Nephron progenitor cell (in vitro differentiated cells): ENCODE results near the gene PCDHA3.

Experiments used
- DNase-seq: peaks from one replicate; pipeline ENCODE4 v3.0.0; 2021
- H3K27ac Mint-ChIP-seq: 2 replicates; pipeline ENCODE4 v1.8.0; 2021; ENCODE audit warnings: mild to moderate bottlenecking, moderate library complexity, mixed read lengths
- H3K27me3 Mint-ChIP-seq: 2 replicates; pipeline ENCODE4 v1.8.0; 2021; ENCODE audit warnings: mild to moderate bottlenecking, low read depth, mixed read lengths; ENCODE audit not compliant: poor library complexity
- H3K36me3 Mint-ChIP-seq: 2 replicates; pipeline ENCODE4 v1.8.0; 2021; ENCODE audit warnings: low read depth, mixed read lengths
- H3K4me1 Mint-ChIP-seq: 2 replicates; pipeline ENCODE4 v1.8.0; 2021; ENCODE audit warnings: mixed read lengths
- H3K4me3 Mint-ChIP-seq: 2 replicates; pipeline ENCODE4 v1.8.0; 2021; ENCODE audit warnings: mild to moderate bottlenecking, moderate library complexity, mixed read lengths
- H3K9me3 Mint-ChIP-seq: 2 replicates; pipeline ENCODE4 v1.8.0; 2021; ENCODE audit warnings: mild to moderate bottlenecking, moderate library complexity, mixed read lengths
- CTCF ChIP-seq: fragments of 200-600 bp; sonication (generic); IDR thresholded peaks from 2 replicates; pipeline ENCODE4 v1.5.0; 2021; ENCODE audit warnings: antibody characterized with exemption

PCDHA3 gene

GRCh38 chr5:140800816-140801493 is at the start of gene PCDHA3:
Gene PCDHA3, plus strand, starts transcription at chr5:140801057.
- H3K27me3 Mint-ChIP-seq: no peaks in the 10 kb centered on the region
- no peak within 1 kb of the TSS for H3K4me3 Mint-ChIP-seq
- no peak for DNase-seq
- no peak within 1 kb of the TSS for H3K27ac Mint-ChIP-seq
- no peaks in the 10 kb centered on the region for H3K4me1 Mint-ChIP-seq
- TF ChIP-seq CTCF: no peak
- H3K9me3 Mint-ChIP-seq: peaks cover 83% of the 10 kb centered on the region
- peaks cover 77% of the 10 kb centered on the region for H3K36me3 Mint-ChIP-seq

GRCh38 chr5:140753561-140753960 is 47.3 kb upstream of the PCDHA3 start:
- no peak for TF ChIP-seq CTCF
- Mint-ChIP-seq H3K4me1 (no peaks in the 10 kb centered on the region), H3K27ac (no peak overlapping the region), H3K36me3 (no peaks in the 10 kb centered on the region), H3K27me3 (peaks cover 5% of the 10 kb centered on the region), H3K4me3 (no peak overlapping the region), H3K9me3 (peaks cover 88% of the 10 kb centered on the region)
- DNase-seq: no peak

GRCh38 chr5:140764177-140764973 is 36.5 kb upstream of the PCDHA3 start:
- no peak for DNase-seq
- H3K9me3 Mint-ChIP-seq: peaks cover 90% of the 10 kb centered on the region
- TF ChIP-seq CTCF: no peak
- H3K4me1 Mint-ChIP-seq: no peaks in the 10 kb centered on the region
- no peak overlapping the region for H3K4me3 Mint-ChIP-seq
- H3K27me3 Mint-ChIP-seq: peaks cover 3% of the 10 kb centered on the region
- peaks cover 10% of the 10 kb centered on the region for H3K36me3 Mint-ChIP-seq
- H3K27ac Mint-ChIP-seq: no peak overlapping the region

GRCh38 chr5:140767444-140767843 is 33.4 kb upstream of the PCDHA3 start:
- no peak overlapping the region for H3K4me3 Mint-ChIP-seq
- peaks cover 10% of the 10 kb centered on the region for H3K36me3 Mint-ChIP-seq
- no peak for DNase-seq
- no peak for TF ChIP-seq CTCF
- peaks cover 96% of the 10 kb centered on the region for H3K9me3 Mint-ChIP-seq
- no peak overlapping the region for H3K27ac Mint-ChIP-seq
- H3K27me3 Mint-ChIP-seq: peaks cover 6% of the 10 kb centered on the region
- H3K4me1 Mint-ChIP-seq: no peaks in the 10 kb centered on the region

- no peak for DNase-seq
- peaks cover 4% of the 10 kb centered on the region for H3K36me3 Mint-ChIP-seq
- peaks cover 92% of the 10 kb centered on the region for H3K9me3 Mint-ChIP-seq
- H3K27ac Mint-ChIP-seq: no peak overlapping the region
- no peak overlapping the region for H3K4me3 Mint-ChIP-seq
- no peaks in the 10 kb centered on the region for H3K4me1 Mint-ChIP-seq
- TF ChIP-seq CTCF: no peak
- H3K27me3 Mint-ChIP-seq: no peaks in the 10 kb centered on the region
Measured at GRCh38 chr5:140780512-140780911, 20.3 kb upstream of the PCDHA3 start.
